HG03558 (cell line): ENCODE data around the gene SOX5.

Experiments
- ATAC-seq: cut with Tn5 transposase; IDR thresholded peaks from one replicate; pipeline ENCODE4 v1.9.1; 2021; ENCODE audit warnings: moderate number of reproducible peaks; ENCODE audit not compliant: unreplicated experiment; ENCODE audit errors: extremely low read depth

SOX5 gene

DNA sequence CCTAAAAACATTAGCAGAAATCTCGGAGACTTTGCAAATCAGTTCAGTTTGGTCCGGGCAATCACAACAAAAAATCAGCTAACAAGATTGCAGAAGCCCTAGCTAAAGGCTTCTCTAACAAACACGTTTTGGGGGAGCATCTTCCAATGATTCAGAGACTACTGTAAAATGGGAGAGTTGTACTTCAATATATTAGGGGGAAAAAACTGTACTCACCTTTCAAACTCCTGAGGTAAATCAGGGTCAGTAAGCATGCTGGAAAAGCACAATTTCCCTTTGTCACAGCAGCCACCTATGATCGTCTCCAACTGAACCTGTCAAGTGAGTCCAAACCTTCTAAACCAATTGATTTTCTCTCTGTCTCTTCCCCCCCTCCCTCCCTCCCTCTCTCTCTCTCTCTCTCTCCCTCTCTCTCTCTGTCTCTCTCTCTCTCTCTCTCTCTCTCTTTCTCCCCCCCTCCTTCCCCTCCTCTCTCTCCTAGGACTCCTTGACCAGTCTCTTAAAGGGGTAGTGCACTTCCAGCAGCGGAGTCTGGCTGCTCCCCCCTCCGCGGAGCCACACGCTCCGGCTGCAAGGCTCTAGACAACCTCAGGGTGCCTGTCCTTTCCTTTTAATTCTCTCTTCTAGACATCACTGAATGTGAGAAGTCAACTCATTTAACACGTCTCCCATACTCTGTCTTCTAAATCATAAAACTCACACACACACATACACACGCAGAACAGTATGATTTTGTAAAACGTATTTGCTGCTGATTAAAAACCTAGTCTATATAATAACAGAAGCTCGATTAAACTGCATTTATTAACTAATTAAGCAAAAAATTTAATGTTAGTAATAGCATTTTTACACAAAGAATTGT lies at the start of gene SOX5:
TSS of gene SOX5 (minus strand) at position 323 of the 862 bp plus-strand sequence. CDS start at position 254, 69 bp downstream.
- no peak for ATAC-seq

DNA sequence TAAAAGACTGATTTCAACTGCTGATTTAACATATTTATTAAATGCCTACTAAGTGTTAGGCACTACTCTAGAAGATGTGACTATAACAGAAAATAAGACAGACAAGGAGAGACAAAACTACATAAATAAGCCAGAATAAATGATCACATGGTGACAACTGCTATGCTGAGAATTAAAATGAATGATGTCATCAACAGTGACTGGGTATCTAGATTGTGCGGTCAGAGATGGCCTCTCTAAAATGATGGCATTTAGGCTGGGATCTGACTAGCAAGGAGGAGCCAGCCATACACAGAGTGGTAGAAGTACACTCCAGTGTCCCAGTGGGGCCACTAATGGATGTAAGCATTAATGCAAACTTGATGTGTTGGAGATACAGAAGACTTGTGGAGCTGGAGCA lies 37.6 kb upstream of the SOX5 start:
- ATAC-seq = no peak

DNA sequence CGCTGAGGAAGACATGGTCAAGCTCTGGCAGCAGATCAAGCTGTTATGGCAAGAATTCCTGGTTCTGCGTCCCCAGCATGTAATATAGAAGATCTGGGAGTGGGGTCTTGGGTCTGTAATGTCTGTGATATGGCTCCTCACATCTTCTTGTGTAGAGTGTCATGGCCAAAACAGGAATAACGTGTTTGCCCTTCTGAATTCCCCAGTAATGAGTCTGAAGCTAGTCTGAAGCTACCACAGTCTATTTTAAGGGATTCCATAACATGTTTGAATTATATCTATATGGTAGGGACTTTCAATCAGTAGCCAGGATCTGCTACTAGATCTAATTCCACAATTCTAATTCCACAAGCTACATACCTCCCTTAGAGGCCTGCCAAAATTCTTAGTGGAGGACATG lies 31.4 kb upstream of the SOX5 start:
- ATAC-seq = no peak

DNA sequence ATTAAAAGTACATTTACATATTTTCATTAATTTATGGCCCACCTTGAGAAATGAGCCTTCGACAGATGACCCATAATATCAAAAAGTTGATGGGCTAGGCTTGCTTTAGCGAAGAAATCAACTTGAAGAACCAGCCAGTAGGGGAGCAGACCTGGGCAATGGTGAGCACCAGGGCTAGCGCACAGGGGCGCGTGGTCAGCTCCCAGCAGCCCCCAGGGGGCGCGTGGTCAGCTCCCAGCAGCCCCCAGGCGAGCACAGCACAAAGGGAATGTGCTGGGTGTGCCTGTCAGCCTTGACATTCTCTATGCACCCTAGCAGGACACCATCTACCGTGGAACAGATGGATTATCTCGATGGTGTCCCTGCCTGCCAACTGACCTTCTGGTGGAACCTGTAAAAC lies 15.3 kb upstream of the SOX5 start:
- no peak for ATAC-seq

DNA sequence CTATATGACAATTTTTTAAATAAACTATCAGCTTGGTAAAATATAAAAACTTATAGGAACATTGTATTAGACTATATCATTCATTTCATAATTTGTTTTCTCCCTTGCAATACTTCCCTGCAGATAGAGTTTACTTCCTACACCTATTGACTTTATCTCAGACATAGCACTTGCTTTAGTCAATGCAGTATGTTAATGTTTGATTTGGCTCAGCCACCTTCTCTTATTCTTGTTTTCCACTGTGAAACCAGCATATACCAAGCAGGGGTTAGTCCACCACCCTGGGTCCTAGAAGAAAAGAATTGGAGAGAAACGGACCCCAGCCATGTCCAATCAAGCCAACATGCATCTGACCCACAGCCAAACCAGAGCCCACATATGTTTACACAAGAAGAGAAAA lies 10.4 kb upstream of the SOX5 start:
- no peak for ATAC-seq

DNA sequence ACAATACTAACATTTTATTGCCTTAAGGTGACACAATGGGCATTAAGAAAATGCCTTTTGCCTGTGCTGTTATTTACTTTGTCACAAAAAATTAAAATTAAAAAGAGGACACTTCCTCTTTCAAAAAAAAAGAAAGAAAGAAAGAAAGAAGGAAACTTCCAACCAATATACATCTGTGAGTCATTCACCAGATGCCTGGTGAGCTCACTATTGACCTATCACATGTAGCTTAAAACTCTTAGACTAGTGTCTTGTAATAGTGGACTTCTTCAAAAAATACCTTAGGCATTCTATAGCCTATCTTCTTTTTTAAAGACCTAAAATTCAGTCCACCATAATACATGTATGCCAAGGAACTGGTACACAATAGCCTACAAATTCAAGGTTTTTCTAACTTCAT lies 4.9 kb upstream of the SOX5 start:
- no peak for ATAC-seq

DNA sequence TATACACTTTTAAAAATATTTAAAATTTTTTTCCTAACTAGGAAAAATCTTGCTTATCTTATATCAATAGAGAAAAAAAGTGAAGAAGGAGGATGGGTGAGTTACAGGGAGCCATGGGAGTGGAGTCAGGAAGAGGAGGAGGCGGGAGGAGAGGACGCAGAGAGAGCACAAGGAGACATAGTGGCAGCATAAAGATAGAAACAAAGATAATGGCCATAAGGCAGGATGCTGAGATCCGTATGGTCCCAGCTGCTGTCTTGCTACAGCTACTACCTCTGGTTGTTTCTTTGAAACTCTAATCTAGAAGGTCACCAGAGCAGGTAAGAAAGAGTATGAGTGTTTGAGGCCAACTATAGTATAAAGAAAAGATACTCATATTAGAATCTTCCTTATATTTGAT lies 2.6 kb upstream of the SOX5 start:
- ATAC-seq = no peak

DNA sequence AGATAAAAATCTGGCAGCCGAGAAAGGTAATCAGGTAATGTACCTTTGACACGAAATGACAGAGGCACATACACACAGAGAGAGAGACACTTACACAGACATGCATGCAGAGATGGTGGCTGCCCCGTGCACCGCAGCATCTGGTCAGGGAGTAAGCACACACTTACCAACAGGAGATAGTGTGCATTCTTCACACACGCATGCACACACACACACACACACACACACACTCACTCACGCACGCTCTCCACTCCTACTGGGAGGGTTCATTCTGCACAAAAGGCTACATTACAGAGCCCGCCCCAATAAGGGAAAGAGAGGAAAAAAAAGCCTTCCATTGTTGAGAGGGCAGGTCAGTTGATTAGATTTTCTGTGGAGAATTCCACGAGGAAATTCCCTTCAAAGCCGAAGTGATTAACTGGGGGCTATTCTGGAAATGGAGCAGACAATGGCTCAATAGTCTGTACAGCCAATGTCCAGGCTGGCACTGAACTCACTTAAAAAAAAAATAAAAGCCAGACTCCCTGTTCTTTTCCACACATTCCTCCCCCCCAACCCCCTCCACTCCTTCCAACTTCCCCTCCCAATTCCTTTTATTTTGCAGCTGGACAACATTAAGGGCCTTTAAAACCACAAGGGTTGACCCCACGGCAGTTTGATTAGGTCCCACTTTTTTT lies 1.4 kb upstream of the SOX5 start:
- no peak for ATAC-seq

DNA sequence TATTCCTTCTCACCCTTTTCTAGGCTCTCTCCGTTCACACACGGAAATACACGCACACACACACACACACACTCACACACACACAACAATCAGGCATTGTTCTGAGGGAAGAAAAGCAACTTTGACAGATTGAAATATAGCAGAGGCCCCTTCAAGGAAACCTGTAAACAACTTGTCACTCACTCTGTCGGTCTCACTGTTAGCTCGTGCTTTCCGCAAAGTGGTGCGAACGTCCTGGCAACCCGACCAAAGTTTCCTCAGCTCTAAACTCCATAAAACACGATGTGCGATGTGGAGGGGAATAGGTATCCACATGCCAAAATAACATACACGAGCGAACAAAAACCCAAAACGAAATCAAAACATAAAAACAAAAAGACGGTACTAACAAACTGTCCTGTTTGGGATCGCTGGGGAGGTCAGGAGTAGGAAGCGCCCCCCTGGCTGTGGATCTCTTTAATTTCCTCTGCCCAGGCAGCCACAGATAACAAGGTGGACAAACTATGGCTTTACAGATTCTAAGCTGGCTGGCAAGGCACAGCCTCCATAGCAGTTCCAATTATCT lies 822 bp upstream of the SOX5 start:
- no peak for ATAC-seq

DNA sequence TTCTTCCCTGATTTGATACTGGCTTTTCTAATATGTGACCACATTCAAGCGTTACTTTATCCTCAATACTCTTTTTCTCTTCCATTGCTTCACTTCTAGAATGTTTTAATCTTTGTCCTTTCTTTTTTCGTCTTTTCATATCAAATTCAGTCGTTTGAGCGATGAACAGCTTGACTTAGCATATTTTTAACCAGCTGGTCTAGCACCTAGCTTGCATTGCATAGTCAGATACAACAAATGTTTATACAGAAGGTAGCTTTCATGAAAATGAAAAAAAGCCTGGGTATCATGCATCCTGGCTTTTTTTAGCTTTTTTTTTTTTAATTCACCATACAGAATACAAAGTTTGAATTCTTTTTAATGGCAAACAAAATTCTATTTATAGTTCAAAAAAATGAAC lies 1.2 kb downstream of the SOX5 start:
- ATAC-seq = no peak

DNA sequence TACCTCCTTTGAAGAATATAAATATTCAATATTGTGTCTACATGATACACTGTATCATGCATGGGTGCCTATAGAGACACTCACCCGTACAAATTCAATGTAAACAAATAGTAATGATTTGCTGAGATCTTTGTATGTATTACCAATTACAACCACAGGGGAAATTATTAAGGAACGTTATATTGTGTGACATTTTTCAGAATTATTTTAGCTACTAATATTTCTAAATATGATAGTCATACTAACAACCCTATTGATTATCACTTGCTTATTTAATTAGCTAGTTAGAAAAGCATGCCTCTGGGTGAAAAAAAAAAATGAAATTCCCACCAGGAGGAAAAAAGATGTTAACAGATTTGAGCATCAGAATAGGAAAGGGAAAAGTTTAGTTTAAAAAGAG lies 2.1 kb downstream of the SOX5 start:
- ATAC-seq = no peak

DNA sequence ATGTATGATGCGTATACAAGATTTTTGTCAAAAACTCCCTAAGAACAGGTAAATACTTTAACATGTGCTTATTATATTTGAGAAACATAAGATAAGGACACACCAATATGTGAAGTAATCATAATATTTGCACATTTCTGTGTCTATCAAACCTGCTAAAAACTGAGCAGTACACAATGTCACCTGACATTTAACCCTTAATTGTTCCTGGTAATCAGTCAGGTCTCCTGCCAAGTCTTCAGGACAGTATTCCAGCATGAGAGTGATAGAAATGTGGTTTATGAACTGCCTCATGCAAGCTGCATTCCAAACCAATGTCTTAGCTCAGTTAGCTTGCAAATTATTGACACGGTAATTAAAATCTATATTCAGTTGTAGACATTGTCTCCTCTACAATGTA lies 4.2 kb downstream of the SOX5 start:
- ATAC-seq = no peak

DNA sequence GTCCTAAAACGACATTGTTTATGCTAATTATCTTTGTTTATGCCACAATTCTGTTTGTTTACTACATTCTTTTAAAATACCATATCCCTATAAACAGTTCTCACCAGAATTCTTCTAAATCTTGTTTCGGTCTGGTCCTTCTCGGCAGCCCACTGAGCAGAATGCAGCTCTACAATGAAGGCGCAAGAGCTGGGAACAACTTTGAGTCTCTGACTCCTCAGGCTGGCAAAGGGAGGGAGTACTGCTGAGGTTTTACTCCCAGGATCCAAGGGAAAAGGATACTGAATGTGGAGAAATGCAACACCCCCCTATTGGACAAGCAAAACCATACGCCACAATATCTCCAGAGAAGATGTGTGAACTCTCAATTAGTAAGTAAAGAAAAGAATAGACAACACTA lies 5.4 kb downstream of the SOX5 start:
- no peak for ATAC-seq

DNA sequence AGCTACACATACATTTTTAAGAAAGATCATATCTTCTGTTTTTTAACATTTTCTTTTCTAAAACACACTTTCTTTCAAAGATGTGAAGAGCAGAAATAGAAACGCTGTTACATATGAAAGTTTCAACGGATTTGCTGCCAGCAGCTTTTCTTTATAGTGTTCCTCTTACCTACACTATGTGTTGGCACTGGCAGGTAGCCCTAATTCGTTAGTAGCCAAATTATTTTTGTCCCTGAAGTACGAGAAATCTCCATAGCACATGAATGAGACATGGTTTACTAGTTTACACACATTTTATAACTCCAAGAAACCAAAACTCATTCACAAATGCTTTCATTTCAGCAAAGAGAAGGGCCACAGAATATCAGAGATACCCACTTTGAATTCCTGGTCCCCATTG lies 6.6 kb downstream of the SOX5 start:
- ATAC-seq = no peak

DNA sequence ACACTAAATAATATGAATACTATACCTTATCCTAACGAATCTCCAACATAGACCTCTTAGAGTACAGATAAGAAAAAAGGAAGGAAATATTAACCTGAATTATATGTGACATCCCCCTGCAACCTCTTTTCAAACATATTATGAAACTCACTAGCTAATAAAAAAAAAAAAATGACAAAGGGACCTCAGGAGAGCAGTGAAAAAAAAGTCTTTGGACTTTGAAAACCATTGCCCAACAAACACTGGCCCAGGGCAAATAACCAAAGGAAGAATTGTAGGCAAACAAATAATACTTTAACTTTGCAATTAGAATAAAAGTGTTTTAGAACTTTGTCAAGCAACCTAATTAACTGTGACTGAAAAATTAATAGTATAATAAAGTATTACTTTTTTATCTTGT lies 7.7 kb downstream of the SOX5 start:
- no peak for ATAC-seq

DNA sequence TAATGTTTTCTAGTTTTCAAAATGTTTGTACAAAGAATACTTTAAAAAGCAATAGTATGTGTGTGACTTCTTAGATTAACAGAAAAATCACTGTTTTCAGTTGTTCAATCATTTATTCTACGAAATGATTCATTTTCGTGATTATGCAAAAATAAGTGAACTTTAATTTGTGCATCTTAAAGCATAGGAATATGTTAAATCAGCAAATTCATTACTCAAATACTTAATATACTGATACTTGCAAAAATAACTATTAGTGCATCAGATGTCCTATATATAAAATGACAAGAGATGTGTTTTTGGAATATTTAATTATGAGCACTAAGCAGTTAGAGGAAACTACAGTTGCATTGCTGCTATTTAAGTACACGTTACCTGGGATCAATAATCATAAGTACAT lies 11.0 kb downstream of the SOX5 start:
- no peak for ATAC-seq

DNA sequence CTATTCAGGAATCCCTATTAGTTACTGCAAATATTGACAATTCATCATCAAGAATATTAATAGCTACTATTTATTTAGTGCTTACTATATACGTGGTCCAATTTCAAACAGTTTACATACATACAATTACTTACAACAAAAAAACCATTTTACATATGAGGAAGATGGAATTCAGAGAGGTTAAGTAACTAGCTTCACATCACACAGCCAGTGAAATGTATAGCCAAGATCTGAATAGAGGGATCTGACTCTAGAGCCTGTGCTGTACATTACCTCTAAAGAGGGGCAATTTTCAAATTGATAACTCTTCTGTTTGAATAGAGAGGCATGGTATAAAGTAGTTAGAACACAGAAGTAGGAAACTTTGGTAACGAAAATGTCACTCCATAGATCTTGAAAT lies 18.3 kb downstream of the SOX5 start:
- ATAC-seq = no peak

DNA sequence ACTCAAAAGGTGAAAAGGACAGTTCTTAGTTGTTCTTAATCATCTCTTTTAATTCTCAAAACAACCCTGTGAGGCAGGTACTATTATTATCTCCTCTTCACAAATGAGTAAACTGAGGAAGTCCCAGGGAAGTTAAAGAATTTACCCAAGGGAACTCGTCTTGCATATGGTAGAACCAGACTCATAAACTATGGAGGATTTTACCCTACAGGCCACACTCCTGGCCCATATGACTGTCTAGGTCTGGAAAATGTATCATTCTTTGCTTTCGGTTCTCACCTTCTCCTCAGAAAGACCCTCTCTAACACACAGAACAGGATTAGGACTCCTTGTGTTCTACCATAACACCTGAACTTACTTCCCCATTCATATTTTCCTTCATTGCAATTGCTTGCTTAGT lies 18.9 kb downstream of the SOX5 start:
- ATAC-seq = no peak

DNA sequence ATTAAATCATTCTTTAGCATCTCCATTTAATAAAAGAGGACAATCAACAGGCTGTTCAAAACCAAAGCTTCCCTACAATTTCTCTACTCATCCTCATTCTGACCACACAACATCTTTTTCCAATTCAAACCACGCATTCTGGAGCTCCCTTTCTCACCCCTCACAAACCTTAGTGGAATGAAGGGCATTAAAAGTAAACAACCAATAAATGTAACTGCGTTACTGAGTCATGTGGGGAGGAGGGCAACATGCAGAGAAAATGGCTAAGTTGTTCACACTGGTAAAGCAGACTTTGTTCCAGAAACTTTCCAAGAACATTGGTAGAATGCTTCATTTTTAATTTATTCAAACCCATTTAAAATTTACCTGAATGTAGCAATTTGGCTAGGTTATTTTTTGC lies 19.6 kb downstream of the SOX5 start:
- ATAC-seq = no peak

DNA sequence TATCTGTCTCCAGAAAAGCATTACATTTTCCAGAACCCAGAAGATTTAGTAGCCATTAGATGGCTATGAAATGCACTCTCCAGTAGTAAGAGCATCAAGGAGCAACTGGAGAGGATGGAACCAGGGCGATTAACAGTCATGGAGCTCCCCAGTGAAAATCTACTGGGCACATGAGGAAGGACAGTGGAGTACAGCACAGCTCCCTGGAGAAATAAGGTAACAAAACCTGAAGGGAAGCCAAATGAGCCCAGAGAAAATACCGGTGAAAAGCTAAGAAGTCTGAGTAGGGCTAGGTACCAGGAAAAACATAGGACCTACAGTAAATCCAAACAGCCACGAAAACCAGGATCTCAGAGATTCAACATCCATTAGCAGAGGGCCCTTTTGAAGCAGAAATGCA lies 21.6 kb downstream of the SOX5 start:
- ATAC-seq = no peak

DNA sequence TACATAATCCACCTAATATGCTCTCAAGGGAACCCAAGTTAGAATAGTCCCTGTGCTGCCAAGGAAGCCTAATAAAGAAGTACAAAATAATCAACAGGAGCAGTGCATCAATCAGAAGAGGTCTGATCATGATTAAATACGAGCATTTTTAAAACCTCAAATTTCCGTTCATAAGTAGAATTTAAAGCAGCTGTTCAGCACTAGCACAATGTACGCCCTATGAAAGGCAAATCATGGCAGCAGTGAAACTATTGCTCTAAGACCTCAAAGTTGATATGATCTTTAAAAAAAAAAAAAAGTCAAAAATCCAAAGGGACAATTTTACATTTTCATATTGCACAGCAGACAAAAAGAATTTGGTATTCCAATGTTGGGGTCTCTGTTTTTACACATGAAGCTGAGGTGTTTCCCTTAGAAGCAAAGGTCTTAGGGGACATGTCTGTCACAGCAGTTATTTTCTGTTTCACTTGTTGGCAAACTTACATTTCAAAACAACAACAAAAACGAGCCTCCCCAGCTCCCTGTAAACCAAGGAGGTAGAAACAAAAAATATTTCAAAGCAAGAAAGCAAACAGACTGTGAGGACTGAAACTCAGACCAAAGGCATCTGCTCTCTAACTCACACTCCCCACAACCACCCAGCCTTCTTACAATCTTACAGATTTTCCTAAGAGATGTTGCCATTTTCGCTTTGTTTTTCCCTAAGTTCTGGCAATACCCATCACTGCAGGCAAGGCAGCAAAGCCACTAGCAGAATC lies 28.2 kb downstream of the SOX5 start:
- no peak for ATAC-seq
